HepG2 (cell line): ENCODE data around the gene IGDCC3. TPM values are rescaled to one million over a fixed set of nuclear protein-coding genes. Genes with fewer than 3 reads are reported as not detected.
A peak's percentile ranks its signal among the peaks of the same experiment; 100 is the strongest.

Experiments
- ARNT ChIP-seq: fragments of 450-650 bp; IDR thresholded peaks from 2 replicates; pipeline ENCODE4 v1.6.1; 2017
- ELF1 ChIP-seq: sonication (generic); formaldehyde crosslinking; IDR thresholded peaks from 2 replicates; pipeline ENCODE4 v1.4.0; 2020; ENCODE audit warnings: missing genetic modification reagents
- GFI1 ChIP-seq: sonication (generic); formaldehyde crosslinking; IDR thresholded peaks from 2 replicates; pipeline ENCODE4 v1.5.0; 2020; ENCODE audit warnings: missing genetic modification reagents, mild to moderate bottlenecking, borderline replicate concordance
- GLMP ChIP-seq: sonication (generic); formaldehyde crosslinking; IDR thresholded peaks from 2 replicates; pipeline ENCODE4 v1.9.0; 2021; ENCODE audit warnings: missing genetic modification reagents, mild to moderate bottlenecking, borderline replicate concordance
- KAT2B ChIP-seq: fragments of 150-350 bp; IDR thresholded peaks from 2 replicates; pipeline ENCODE4 v1.6.1; 2014; ENCODE audit warnings: low read depth, low read length, borderline replicate concordance
- MXD4 ChIP-seq: IDR thresholded peaks from 2 replicates; pipeline ENCODE4 v1.6.1; 2016; ENCODE audit warnings: mild to moderate bottlenecking, missing biosample characterization, missing genetic modification reagents
- PHB2 ChIP-seq: fragments of 450-650 bp; IDR thresholded peaks from 2 replicates; pipeline ENCODE4 v1.6.1; 2018; ENCODE audit not compliant: partially characterized antibody
- PHF5A ChIP-seq: IDR thresholded peaks from one replicate; pipeline ENCODE4 v1.6.1; 2018; ENCODE audit warnings: low read depth, missing genetic modification reagents; ENCODE audit not compliant: unreplicated experiment
- PPARG ChIP-seq: conservative IDR thresholded peaks from 2 replicates; pipeline ENCODE4 v1.6.1; 2016; ENCODE audit warnings: missing biosample characterization, missing genetic modification reagents
- SIX1 ChIP-seq: sonication (generic); formaldehyde crosslinking; IDR thresholded peaks from 2 replicates; pipeline ENCODE4 v1.4.0; 2020; ENCODE audit warnings: missing genetic modification reagents, borderline replicate concordance
- SRY ChIP-seq: sonication (generic); formaldehyde crosslinking; IDR thresholded peaks from 2 replicates; pipeline ENCODE4 v1.8.0; 2022; ENCODE audit warnings: mild to moderate bottlenecking, missing genetic modification reagents
- ZBTB2 ChIP-seq: sonication (generic); formaldehyde crosslinking; IDR thresholded peaks from 2 replicates; pipeline ENCODE4 v1.8.0; 2022; ENCODE audit warnings: low read depth, missing genetic modification reagents
- ZKSCAN8 ChIP-seq: IDR thresholded peaks from 2 replicates; pipeline ENCODE4 v1.6.1; 2016; ENCODE audit warnings: borderline replicate concordance, missing genetic modification reagents, missing compliant biosample characterization
- ZMYM2 ChIP-seq: sonication (generic); formaldehyde crosslinking; IDR thresholded peaks from 2 replicates; pipeline ENCODE4 v1.8.0; 2022; ENCODE audit warnings: mild to moderate bottlenecking, missing genetic modification reagents
- ZNF292 ChIP-seq: sonication (generic); formaldehyde crosslinking; IDR thresholded peaks from 2 replicates; pipeline ENCODE4 v1.8.1; 2022; ENCODE audit warnings: mild to moderate bottlenecking, low read depth, missing genetic modification reagents, borderline replicate concordance
- ZNF432 ChIP-seq: sonication (generic); formaldehyde crosslinking; IDR thresholded peaks from 2 replicates; pipeline ENCODE4 v1.5.0; 2020; ENCODE audit warnings: missing genetic modification reagents, mild to moderate bottlenecking, borderline replicate concordance
- ZNF687 ChIP-seq: sonication (generic); formaldehyde crosslinking; IDR thresholded peaks from 2 replicates; pipeline ENCODE4 v1.5.1; 2020; ENCODE audit warnings: mild to moderate bottlenecking, missing genetic modification reagents, moderate library complexity
- ZNF790 ChIP-seq: sonication (generic); formaldehyde crosslinking; IDR thresholded peaks from 2 replicates; pipeline ENCODE4 v1.8.0; 2022; ENCODE audit warnings: missing genetic modification reagents, mild to moderate bottlenecking, borderline replicate concordance
- polyA plus RNA-seq, 8 experiments: library from polyadenylated mRNA; depleted of rRNA in 3 of 8; stranded (reverse) in 7 of 8; unstranded in 1 of 8; fragments of >200 nt; fragmentation: Illumina TruSeq in 4 of 8; extraction: Trizol in 4 of 8; gene quantifications; 2 replicates each; pipeline versions ENCODE4 v1.2.1 to v1.2.3, GENCODE V29; 2011 to 2016; ENCODE audit warnings: low read depth in 4 of 8, missing spikeins in 1 of 8, mixed read lengths in 1 of 8; ENCODE audit not compliant: insufficient read depth in 1 of 8
- total RNA-seq, 5 experiments: library from RNA; depleted of rRNA; stranded (reverse); fragments of >200 nt; fragmentation: Illumina TruSeq; extraction: Trizol; gene quantifications; 2 replicates each; pipeline ENCODE4 v1.2.3, GENCODE V29; 2016; ENCODE audit warnings: low read depth in 1 of 5
- TF ChIP-seq, protein P1 (sequence below): sonication (generic); formaldehyde crosslinking; IDR thresholded peaks from 2 replicates; pipeline ENCODE4 v1.4.0; 2020; ENCODE audit warnings: missing genetic modification reagents, low read depth, mild to moderate bottlenecking, borderline replicate concordance
- TF ChIP-seq, protein P2 (sequence below): sonication (generic); formaldehyde crosslinking; IDR thresholded peaks from 2 replicates; pipeline ENCODE4 v1.8.0; 2022; ENCODE audit warnings: missing genetic modification reagents, mild to moderate bottlenecking, borderline replicate concordance

Gene IGDCC3
- total and polyA plus RNA-seq, 2 of the 13 experiments (the other 11 are each of a cell fraction or from before 2014, with no cell fraction given) = 30.1 to 51.8 TPM

DNA sequence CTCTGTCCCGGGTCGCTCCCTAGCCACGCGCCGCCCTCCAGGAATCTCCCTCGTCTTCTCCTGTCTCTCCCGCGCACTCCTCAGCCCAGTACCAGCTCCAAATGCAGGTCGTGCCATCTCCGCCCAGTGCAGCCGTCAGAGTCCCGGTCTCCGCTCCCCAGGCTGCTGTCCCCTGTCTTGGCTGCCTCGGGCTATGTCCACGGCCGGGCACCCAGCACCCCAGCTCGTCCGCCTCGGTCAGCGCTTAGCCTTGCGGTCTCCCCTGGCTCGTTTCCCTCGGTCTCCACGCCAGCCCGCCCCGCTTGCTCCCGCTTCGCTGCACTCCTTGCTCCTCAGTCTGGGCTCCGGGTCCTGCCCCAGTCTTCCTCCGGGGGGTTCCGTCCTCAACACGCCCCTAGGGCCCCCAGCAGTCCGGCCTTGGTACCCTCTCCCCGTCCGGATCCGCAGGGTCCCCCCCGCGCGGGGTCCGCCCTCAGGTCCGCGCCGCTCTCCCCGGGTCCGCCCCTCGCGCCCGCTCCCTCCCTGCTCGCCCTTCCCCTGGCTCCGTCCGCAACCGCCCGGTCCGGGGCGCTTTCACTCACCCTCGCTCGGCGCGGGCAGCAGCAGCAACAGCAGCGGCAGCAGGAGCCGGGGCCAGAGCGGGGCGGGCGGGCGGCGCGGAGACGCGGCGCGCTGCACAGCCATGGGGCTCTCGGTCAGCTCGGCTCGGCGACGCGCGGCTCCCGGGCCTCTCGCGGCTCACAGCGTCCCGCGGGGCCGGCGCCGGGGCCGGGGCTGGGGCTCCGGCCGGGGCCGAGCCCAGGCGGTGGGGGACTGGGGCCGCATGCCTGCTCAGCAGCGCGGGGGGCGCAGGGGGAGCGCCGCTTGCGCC is 462 bp downstream of the IGDCC3 start (continued):
- TF ChIP-seq, protein P1, sequence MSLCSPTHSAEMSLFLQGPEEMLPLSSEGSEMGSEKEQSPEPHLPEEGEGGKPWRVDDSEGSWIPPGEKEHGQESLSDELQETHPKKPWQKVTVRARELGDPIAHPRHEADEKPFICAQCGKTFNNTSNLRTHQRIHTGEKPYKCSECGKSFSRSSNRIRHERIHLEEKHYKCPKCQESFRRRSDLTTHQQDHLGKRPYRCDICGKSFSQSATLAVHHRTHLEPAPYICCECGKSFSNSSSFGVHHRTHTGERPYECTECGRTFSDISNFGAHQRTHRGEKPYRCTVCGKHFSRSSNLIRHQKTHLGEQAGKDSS (CRISPR knock-in tag) = no peak; the same call in 1 of the 2 replicates
- TF ChIP-seq PPARG (CRISPR knock-in tag) (no peak), PHF5A (CRISPR knock-in tag) (no peak), SIX1 (CRISPR knock-in tag) (no peak), MXD4 (CRISPR knock-in tag) (peak; percentile 27; the same call in 1 of the 2 replicates), PHB2 (no peak), GLMP (CRISPR knock-in tag) (no peak), ZNF687 (peak; percentile 79), ELF1 (CRISPR knock-in tag) (no peak), ZMYM2 (no peak), ZNF790 (0 out of 2 replicates have a peak, but pooled peaks have one; percentile 83), SRY (CRISPR knock-in tag) (no peak), ZBTB2 (CRISPR knock-in tag) (0 out of 2 replicates have a peak, but pooled peaks have one; percentile 16), ZNF432 (CRISPR knock-in tag) (no peak), ZKSCAN8 (CRISPR knock-in tag) (no peak), KAT2B (no peak), GFI1 (CRISPR knock-in tag) (no peak), ZNF292 (CRISPR knock-in tag) (peak; percentile 94), ARNT (no peak)
- TF ChIP-seq, protein P2, sequence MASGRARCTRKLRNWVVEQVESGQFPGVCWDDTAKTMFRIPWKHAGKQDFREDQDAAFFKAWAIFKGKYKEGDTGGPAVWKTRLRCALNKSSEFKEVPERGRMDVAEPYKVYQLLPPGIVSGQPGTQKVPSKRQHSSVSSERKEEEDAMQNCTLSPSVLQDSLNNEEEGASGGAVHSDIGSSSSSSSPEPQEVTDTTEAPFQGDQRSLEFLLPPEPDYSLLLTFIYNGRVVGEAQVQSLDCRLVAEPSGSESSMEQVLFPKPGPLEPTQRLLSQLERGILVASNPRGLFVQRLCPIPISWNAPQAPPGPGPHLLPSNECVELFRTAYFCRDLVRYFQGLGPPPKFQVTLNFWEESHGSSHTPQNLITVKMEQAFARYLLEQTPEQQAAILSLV (CRISPR knock-in tag) = peak; percentile 40; the same call in 1 of the 2 replicates
